ENCODE measurements around the gene CADPS2. TPM values are rescaled to one million over a fixed set of nuclear protein-coding genes. Genes with fewer than 3 reads are reported as not detected.

The CADPS2 gene
- polyA plus RNA-seq, 1 experiment, result 0.38 TPM

DNA sequence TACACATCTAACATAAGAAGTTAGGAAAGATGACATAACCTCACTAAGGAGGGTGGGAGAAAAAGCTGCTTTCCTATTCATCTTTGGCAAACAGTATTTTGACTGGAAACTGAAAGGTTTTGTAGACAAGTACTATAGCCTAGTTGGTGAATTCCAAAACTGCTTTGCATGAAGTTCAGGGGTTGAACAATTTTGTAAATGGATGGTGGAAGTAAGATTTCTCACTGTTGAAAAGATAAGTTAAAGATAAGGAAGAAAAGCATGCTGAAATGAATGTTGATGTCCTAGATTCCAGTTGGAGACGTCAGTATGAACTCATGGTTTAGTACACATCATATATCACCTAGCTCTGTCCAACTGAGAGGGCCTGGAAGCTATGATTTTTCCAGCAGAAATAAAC is 422.6 kb downstream of the CADPS2 start:
- no peak for DNase-seq (ENCODE audit: low read depth)
- Histone ChIP-seq H3K4me3 (ENCODE audit: low read depth, low read length) (no peak overlapping the region), H3K27me3 (ENCODE audit: control insufficient read depth, insufficient read depth, low read length) (no peaks in the 10 kb centered on the region), H3K36me3 (ENCODE audit: control insufficient read depth, insufficient read depth, low read length) (no peaks in the 10 kb centered on the region)
- ChIA-PET CTCF (no interaction called here), POLR2A (no interaction called here)
- TF ChIP-seq, protein P1, sequence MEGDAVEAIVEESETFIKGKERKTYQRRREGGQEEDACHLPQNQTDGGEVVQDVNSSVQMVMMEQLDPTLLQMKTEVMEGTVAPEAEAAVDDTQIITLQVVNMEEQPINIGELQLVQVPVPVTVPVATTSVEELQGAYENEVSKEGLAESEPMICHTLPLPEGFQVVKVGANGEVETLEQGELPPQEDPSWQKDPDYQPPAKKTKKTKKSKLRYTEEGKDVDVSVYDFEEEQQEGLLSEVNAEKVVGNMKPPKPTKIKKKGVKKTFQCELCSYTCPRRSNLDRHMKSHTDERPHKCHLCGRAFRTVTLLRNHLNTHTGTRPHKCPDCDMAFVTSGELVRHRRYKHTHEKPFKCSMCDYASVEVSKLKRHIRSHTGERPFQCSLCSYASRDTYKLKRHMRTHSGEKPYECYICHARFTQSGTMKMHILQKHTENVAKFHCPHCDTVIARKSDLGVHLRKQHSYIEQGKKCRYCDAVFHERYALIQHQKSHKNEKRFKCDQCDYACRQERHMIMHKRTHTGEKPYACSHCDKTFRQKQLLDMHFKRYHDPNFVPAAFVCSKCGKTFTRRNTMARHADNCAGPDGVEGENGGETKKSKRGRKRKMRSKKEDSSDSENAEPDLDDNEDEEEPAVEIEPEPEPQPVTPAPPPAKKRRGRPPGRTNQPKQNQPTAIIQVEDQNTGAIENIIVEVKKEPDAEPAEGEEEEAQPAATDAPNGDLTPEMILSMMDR (IDR thresholded peaks at IDR 0.05; ENCODE audit: insufficient read depth, low read depth, low read length), result no peak

DNA sequence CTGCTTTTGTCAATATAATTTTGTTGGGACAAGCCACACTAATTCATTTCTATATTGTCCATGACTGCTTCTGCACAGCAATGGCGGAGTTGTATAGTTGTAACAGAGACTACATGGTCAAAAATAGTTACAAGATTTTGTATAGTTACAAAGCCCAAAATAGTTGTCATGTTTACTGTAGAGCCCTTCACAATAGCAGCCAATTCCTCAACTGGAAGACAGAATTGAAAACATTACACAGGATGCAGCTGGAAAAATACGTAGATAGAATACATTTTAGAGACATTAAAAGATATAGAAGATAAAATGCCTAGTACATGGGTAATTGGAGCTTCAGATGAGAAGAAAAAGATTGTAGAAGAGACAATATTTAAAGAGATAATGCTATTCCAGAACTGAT is 425.3 kb downstream of the CADPS2 start:
- Histone ChIP-seq H3K4me3 (ENCODE audit: low read depth, low read length) (no peak overlapping the region), H3K27me3 (ENCODE audit: control insufficient read depth, insufficient read depth, low read length) (no peaks in the 10 kb centered on the region), H3K36me3 (ENCODE audit: control insufficient read depth, insufficient read depth, low read length) (no peaks in the 10 kb centered on the region)
- DNase-seq (ENCODE audit: low read depth), result no peak
- TF ChIP-seq, protein P1 (IDR thresholded peaks at IDR 0.05; ENCODE audit: insufficient read depth, low read depth, low read length), result no peak
- CTCF ChIA-PET, result no interaction called here
- POLR2A ChIA-PET, result no interaction called here

DNA sequence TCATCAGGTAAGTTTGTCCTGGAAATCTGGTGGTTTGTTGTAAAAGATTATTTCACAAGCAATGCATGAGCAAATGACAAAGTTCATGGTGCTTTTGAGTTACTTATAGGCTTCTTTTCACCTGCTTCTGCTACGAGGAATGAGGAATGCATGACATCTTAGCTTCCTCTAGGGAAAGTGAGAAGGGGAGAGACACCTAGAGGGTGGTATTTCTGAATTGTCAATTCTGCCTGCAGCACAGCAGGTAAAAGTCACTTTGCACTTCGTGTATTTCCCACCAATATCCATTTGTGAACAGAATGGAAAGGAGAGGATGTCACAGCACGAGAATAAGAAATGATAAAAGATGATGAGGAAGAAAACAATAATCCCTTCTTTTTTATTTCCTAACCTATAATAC is 428.3 kb downstream of the CADPS2 start:
- TF ChIP-seq, protein P1 (IDR thresholded peaks at IDR 0.05; ENCODE audit: insufficient read depth, low read depth, low read length), result no peak
- H3K36me3 ChIP-seq (ENCODE audit: control insufficient read depth, insufficient read depth, low read length), result no peaks in the 10 kb centered on the region
- POLR2A ChIA-PET, result no interaction called here

DNA sequence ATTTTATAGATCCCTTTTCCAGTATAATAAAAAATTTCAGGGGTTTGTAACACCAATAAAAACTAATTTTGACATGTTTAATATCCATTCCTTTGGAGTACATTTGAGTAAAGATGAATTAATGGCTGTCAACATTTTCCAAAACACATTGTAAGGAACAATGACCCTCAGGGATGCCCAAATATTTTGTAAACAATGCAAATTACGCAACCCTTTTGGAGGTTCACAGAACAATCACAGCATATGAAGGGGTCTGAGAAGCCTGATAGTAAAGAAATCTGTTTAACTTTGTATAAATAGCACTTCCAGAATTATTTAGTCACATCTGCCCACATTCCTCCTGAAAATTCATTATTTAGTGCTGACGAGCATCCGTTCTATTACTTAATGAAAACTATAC is 428.9 kb downstream of the CADPS2 start:
- Histone ChIP-seq H3K36me3 (ENCODE audit: control insufficient read depth, insufficient read depth, low read length) (no peaks in the 10 kb centered on the region), H3K4me3 (ENCODE audit: low read depth, low read length) (no peak overlapping the region), H3K27me3 (ENCODE audit: control insufficient read depth, insufficient read depth, low read length) (no peaks in the 10 kb centered on the region)
- POLR2A ChIA-PET, result no interaction called here
- TF ChIP-seq, protein P1 (IDR thresholded peaks at IDR 0.05; ENCODE audit: insufficient read depth, low read depth, low read length), result no peak
- no peak for DNase-seq (ENCODE audit: low read depth)
- CTCF ChIA-PET, result no interaction called here

More for the DNA sequence above, 428.3 kb downstream of the CADPS2 start:
- DNase-seq (ENCODE audit: low read depth), result no peak
- Histone ChIP-seq H3K4me3 (ENCODE audit: low read depth, low read length) (no peak overlapping the region), H3K27me3 (ENCODE audit: control insufficient read depth, insufficient read depth, low read length) (no peaks in the 10 kb centered on the region)
- CTCF ChIA-PET, result no interaction called here

DNA sequence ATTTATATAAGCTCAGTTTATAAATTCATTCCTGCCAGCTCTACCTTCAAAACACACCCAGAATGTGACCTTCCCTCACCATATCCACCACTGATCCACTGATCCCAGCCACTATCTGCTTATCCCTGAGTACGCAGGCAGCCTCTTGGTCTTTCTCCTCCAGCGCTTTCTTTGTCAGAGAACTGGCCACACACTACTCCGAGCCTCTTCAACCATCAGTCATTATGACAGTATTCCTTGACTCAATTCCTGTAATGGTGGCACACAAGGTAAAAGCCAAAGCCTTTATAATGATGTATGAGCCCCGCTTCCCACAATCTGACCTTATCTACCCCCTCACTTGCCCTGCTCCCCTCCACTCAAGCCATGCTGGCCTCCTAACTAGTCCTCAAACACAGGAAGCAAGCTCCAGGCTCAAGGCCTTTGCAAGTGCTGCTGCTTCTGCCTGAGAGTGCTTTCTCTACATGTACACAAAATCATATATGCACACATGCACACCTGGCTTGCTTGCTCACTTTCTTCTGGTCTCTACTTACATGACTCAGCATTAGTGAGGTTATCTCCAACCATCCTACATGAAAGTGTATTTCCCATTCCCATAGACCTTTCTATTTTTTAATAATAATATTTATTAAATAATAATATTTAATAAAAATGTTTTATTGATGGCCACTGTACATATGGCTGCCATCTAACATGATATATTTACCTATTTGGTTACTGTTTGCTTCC is 431.3 kb downstream of the CADPS2 start:
- Histone ChIP-seq H3K4me3 (ENCODE audit: low read depth, low read length) (no peak overlapping the region), H3K36me3 (ENCODE audit: control insufficient read depth, insufficient read depth, low read length) (no peaks in the 10 kb centered on the region), H3K27me3 (ENCODE audit: control insufficient read depth, insufficient read depth, low read length) (no peaks in the 10 kb centered on the region)
- ChIA-PET POLR2A (no interaction called here), CTCF (no interaction called here)
- DNase-seq (ENCODE audit: low read depth), result no peak
- TF ChIP-seq, protein P1 (IDR thresholded peaks at IDR 0.05; ENCODE audit: insufficient read depth, low read depth, low read length), result no peak
